HG02840 (cell line): ENCODE measurements around the gene PDHA1.
A peak's percentile ranks its signal among the peaks of the same experiment; 100 is the strongest.

Experiments
- ATAC-seq: cut with Tn5 transposase; IDR thresholded peaks from one replicate; pipeline ENCODE4 v1.9.1; 2021; ENCODE audit warnings: mild to moderate bottlenecking, moderate library complexity, moderate number of reproducible peaks; ENCODE audit not compliant: unreplicated experiment, low FRiP score

PDHA1 gene

DNA sequence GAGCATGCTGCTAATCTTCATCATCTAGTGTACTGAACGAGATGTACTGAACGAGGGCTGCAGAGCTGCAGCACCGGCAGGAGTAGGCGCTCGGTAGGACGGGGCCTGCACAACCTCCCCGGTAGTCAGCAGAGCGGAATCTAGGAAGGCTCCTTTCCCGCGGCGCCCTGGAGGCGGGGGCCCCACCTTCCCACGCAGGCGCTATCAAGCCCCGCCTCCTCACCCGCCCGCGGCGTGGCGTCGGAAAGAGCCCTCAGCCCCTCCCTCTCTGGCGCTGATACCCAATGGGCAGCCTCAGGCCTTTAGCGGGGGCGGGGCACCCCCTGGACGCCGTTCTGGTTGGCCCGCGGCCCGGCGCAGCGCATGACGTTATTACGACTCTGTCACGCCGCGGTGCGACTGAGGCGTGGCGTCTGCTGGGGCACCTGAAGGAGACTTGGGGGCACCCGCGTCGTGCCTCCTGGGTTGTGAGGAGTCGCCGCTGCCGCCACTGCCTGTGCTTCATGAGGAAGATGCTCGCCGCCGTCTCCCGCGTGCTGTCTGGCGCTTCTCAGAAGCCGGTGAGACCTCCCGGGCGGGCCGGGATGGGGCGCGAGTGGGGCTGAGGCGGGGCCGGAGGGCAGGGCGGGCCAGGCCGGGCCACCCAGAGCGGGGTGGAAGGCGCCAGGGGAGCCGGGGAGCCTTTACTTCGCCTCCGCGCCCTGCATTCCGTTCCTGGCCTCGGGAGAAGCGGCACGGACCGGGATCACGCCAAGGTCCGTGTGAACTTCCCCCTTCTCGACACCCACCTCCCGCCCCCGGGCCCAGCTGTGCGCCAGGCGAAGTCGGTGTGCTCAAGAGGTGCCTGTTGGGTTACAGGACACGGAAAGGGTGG is at the start of gene PDHA1:
Gene PDHA1, plus strand, starts transcription at position 393 of the 874 bp plus-strand sequence. Its CDS starts 111 bp downstream, at position 504.
- ATAC-seq: peak; percentile 98

DNA sequence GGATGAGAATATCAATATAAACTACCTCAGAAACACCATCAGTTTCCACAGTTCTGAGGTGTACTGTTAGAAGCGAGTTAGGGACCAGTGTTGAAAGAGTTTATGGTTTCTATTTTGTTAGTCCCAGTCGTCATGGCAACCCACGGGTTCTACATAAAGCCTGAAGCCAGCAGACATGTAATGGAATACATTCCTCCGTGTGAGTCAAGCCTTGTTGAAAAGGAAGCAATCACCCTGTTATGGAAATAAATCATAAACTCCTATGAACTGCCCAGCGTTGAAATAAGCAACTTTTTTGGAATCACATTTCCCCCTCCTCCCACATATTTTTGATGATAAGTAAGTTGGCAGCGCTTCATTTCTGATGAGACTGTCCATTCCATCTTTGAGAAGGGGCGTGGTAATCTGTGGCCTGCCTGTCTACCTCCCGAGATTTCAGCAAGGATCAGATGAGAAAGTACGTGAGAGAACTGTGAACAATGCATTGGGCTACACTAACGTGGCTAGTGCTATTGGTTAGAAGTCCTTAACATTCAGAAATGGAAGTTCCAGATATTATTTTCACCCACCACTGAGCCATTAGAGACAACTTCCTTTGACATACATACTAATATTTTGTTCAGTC is 40.4 kb upstream of the PDHA1 start:
- ATAC-seq: no peak

DNA sequence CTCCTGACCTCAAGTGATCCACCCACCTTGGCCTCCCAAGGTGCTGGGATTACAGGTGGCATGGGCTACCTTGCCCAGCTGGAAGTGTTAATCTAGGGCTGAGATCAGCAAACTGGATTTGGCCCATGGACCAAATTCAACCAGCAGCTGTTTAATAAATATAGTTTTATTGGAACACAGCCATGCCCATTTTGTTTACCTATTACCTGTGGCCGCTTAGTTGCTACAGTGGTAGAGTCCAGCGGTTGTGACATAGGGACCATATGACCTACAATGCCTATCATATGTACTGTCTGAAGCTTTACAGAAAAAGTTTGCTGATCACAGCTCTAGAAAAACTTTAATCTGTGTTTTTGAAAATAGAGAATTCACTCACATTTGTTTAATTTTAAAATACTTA is 17.2 kb upstream of the PDHA1 start:
- no peak for ATAC-seq

DNA sequence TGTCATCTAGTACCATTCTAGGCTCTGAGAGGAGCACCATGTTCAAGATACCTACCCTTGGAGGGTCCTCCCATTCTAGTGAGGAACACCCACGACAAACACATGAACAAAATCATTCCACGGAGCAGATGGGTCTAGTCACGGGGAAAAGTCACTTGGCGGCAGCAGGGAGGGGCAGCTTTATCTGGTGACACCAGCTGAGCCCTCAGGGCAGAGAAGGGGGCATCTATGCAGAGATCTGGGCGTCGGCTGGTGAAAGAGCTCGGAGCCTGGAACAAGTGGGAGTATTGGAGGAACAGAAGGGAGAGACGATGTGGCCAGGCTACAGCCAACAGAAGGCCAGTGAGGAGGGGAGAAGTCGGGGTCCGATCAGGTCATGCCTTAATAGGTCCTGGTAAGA is 11.9 kb upstream of the PDHA1 start:
- ATAC-seq: no peak

DNA sequence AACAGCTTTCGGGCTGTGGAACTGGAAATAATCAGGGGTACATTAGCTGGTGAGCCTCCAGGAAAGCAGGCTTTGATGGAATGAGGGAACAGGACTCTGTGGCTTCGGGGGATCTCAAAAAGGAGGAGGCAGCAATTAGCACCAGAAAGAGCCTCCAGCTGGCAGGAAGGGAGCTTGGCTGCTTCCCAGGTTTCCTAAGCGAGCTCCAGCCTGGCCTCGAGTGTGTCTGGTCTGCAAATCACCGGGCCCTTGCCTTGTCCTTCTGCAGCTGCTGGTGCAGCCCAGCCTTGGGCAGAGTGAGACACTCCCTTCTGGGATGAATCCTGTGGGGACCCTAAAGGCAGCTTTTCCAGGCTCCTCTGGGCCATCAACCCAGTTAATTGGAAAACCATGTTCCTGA is 10.7 kb upstream of the PDHA1 start:
- no peak for ATAC-seq

DNA sequence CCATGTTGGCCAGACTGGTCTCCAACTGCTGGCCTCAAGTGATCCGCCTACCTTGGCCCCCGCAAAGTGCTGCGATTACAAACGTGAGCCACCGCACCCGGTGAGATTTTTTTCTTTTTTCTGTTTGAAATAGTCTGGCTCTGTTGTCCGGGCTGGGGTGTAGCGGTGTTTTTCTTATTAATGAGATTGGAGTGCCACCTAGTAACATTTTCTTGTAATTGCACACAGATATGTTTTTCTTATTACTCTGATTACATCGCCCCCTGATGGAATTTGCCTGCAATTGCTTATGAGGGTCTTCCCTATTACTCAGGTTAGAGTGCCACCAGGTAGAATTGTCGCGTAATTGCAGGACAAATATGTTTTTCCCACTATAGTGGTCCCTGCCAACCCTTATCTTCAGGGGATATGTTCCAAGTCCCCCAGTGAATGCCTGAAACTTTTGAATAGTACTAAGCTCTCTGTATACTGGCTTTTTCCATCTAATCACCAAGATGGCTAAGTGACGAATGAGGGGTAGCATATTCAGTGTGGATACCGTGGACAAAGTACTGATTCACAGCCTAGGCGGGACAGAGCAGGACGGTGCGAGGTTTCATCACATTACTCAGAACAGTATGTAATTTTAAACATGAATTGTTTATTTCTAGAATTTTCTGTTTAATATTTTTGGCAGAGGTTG is 8.6 kb upstream of the PDHA1 start:
- no peak for ATAC-seq

DNA sequence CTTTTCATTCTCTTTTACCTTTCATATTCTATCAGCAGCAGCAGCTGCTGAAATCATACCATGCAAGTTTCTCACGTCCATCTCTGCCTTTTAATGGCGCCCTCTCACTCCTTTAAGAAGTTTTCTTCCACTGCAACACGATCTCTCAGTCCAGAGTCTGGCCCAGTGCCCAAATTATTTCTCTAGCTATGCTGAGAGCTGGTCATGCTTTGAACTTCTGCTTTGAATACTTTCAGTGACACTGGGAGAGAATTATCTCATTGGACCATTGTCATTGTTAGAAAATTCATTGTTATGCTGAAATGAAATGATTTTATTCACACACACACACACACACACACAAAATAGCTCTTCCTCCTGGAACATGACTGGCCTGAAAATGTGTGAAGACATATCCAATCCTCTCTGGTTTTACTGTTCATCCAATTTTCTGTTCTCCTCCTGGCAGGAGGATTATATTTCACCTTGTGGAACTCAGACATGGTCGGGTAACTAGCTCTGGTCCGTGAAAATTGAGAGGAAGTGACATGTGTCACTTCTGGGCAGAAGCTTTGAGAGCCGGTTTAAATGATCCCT is 1.3 kb upstream of the PDHA1 start:
- ATAC-seq: no peak

DNA sequence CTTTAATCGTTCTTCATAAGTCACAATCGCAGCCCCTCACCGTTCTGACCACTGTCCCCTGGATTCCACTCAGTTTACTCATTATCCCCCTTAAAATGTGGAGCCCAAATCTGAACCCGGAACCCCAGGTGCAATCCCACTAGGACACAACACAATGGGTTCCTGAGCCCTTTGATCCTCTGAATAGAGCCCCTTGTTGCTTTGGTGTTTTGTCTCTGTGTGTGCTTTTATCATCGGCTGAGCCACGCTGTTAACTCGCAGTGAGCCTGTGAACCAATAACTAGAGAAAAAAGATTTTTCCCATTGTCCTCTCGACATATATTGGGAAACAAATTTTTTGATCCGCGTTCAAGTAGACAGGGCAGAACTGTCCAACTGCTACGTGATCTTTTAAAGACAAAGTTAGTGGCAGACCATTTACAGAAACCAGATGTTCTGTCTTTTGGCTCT is 617 bp upstream of the PDHA1 start:
- ATAC-seq: no peak

DNA sequence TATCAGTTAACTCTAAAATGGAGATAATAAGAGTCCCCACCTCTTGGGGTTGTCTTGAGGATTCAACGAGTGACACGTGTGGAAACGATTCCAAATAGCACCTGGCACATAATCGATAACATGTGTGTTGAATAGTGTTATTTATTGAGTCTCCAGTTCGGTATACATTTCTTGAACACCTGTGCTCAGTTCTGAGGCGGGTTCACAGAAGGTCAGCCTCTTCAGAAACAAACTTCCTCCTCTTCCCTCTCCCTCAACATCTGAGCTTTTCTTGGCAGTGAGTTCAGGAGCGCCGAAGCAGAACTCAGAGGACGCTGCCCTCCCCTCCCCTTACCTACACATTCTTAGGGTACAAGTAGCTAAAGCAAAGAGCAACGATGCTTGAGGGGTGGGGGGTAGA is 934 bp downstream of the PDHA1 start:
- no peak for ATAC-seq

DNA sequence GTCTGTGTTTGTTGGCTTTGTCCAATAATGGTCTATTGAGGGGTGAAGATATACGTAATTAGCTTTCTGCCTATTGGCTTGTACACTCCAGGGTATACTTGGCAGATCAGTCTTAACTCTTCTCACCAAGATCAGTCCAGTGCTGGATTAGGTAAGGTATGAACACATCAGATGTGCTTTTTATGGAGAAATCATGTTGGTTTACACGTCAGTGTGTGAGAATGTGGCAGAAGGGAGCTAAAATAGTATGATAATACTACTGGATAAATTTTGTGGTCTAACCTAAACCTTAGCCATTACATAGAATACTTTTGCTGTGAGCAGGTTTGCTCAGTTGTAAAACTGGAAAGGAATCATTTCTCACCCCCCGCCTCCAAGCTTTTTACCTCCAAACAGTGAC is 4.2 kb downstream of the PDHA1 start:
- no peak for ATAC-seq

DNA sequence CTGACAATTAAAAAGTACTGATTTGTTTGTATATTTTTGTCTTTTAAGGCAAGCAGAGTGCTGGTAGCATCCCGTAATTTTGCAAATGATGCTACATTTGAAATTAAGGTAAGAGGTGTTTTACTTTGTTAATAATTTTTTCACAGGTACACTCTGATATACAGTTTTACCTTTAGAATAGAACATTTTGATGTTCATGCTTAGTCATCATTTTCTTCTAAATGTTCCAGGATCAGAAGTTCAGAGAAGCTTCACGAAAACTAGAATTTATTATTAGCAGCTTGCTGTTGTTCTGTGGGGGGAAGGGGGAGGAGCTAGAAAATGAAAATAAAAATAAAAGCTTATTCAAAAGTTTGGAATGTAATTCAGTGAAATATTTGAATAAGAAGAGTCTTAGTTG is 5.5 kb downstream of the PDHA1 start:
- ATAC-seq: no peak

DNA sequence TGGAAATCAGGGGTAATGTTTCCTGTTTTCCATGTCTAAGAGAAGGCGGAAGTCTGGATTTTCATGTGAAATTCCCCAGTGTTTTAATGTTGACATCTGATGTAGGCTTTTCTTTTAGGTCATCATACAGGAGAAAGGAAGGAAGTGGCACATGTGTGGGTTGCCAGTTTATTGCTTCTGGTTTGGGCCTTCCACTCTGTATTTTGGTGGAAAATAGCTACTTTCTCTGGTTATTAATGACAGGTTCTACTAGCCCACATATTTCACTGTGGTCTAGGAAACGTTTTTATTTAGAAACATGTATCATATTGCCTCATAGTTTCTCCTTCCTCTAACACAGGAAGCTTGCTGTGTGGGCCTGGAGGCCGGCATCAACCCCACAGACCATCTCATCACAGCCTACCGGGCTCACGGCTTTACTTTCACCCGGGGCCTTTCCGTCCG is 7.2 kb downstream of the PDHA1 start:
- peak; percentile 81 for ATAC-seq

DNA sequence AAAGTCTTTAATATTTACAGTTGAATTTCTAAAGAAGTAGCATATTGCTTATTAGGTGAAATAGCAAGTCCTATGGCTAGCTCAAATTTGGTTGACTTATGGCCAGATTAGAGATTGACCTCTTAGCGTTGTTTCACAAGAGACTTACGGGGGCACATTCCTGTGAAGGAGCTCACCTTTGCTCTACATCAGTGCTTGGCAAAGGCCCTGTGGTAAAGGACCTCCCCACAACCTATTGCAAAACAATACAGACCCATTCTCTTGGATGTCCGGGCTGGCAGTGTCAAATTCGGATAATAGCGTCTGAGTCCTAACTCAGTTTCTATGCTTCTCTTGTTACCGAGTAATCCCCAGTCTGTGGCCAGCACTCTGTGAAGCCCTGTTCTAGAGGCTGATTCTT is 10.9 kb downstream of the PDHA1 start:
- no peak for ATAC-seq

DNA sequence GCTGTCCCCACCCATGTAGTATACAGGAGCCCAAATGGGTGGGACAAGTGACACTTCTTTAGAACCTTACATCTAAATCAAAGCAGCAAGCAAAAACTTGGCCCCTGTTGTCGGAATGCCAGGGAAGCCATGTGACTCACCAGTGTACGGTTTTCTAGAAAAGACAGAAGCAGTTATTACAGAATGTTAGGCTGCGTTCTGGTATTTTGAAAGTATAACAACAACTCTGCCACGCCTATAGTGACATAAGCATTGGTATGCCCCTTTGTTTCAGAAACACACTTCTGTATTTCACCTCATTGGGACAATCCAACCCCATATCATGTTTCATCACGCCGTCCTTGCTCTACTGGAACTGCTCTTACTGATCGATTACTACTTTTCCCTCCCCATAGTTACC is 14.8 kb downstream of the PDHA1 start:
- no peak for ATAC-seq

DNA sequence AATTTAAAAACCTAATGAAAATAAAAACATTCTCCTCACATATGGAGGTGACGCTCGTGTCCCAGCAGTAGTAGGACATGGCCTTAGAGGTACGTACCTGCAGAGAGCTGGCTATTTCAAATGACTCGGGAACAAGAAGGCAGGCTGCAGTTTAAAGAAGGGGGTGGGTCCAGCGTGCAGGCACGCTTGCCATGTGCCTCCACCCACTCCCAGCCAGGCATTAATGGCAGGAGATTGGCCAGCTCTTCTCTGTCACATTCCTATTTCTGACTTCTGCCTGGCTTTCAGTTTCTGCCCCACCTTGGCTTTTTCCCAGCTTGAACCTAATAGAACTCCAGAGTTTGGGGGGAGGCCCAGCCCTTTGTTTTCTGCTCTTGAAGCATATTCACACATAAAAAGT is 17.2 kb downstream of the PDHA1 start:
- ATAC-seq: no peak

DNA sequence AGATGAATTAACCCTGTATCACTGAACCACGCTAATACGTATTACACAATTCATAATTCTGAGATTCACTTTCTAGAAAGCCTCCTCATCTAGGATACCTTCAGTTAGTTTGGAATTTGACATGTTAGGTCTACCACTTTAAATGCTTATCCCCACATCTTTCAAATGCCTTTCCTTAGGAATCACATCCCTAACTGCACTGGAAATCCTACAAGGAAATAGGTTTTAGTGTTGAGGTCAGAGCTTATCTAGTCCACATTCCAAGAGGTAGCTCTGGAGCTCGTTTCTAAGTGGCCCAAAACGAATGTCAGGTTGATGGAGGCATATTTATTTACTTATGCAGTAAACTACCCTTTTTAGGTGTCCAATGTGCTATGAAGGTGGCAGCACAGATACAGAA is 18.0 kb downstream of the PDHA1 start:
- ATAC-seq: no peak

DNA sequence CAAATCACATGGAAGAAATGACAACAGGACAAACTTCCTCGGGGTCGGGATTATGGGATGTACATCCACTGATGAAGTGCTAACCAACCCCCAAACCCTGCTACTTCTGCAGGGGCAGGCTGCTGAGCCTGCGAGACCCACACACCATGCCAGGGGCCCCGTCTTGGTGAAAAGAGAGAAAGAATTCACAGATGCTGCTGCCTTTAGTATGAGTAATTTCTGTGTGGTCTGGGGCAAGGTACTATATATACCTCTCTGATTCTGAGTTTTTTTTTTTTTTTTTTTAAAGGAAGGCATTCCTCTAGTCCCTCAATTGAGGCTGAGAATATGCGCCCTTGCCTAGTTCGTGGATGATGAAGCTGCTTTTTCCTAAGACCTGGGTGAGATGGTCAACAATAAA is 24.8 kb downstream of the PDHA1 start:
- no peak for ATAC-seq

DNA sequence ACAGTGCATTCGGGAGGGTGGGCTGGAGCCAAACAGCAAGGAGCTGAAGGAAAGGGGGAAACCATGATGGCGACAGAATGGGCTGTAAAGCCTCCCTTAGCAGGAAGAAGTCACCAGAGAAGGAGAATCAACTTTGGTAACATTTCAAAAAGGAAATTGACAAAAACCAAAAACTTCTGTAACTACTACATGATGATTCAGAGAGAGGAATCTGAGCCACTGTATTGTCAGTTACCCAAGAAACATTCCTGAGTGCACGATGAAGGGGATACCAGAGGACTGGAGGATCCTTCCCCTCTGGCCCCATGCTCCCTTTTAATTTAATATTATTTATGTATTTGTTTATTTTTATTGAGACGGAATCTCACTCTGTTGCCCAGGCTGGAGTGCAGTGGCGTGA is 26.3 kb downstream of the PDHA1 start:
- no peak for ATAC-seq

DNA sequence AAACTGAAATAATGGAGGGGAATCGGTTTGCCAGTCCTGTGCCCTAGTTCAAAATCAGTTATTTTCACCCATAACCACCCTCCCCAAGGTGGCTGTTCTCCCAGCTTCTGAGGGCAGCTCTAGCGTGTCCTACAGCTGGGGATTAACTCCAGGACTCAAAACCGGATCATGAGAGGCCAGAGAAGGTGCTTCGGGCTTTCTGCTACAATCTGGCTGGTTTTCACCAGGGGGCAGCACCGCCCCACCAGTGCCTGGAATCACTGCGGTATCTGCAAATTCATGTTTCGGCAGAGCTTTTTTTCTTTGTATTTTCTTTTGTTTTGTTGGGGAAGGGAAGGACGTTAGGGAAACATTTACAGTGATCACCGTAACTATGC is 28.4 kb downstream of the PDHA1 start:
- ATAC-seq: no peak

DNA sequence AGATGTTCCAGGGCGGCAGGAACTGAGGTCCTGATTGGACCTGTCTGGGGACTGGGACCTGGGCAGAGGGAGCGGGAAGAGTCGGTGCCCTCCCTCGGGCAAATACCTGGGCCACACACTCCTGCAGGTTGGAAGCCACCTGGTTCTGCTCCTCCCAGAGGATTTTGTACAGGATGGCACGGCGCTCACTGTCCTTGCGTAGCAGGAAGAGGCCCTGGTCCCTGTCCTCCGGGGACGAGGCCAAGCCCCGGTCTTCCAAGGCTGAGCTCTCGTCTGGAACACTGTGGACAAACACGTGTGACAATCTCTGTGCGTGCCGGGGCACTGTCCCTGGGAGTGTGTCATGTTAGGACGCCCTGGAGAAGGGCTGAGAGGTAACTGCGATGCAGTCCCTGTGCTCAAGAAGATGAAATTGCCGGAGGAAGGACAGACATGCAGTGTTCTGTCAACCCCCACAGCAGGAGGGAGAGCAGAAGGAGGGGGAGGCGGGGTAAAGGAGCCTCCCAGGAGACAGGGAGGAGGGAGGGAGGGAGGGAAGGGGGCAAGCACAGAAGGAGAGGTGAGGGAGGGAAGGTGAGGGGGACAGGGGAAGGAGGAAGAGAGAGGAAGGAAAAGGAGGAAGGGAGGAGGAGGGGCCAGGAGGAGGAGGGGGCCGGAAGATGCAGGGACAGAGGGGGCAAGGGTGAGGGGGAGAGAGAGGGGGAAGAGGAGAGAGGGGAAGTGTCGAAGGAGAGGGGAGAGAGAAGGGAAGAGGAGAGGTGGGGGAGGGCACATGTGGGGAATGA is 29.0 kb downstream of the PDHA1 start:
- ATAC-seq: no peak
